Measurements from ENCODE around the gene LASP1.
A peak's percentile ranks its signal among the peaks of the same experiment; 100 is the strongest.

- TF ChIP-seq POLR2A (IDR thresholded peaks at IDR 0.05) (no peak), CTCF (IDR thresholded peaks at IDR 0.05) (no peak), POLR2AphosphoS5 (IDR thresholded peaks at IDR 0.05) (peak; percentile 47 to 86 (median 77))
Observed at GRCh38 chr17:38868817-38869525, 887 bp upstream of the LASP1 start.
